Neural progenitor cell (in vitro differentiated cells): ENCODE data around the gene NFATC4. TPM values are rescaled to one million over a fixed set of nuclear protein-coding genes. Genes with fewer than 3 reads are reported as not detected.

Experiments
- DNase-seq: peaks from one replicate; pipeline ENCODE4 v3.0.0-alpha.2; 2016; ENCODE audit warnings: low spot score
- H2AFZ ChIP-seq: fragments of 200-600 bp; sonication (generic); replicated peaks from 2 replicates; pipeline ENCODE4 v1.6.1; 2016; ENCODE audit warnings: antibody characterized with exemption
- H3F3A ChIP-seq: fragments of 200-600 bp; sonication (generic); 2 replicates; pipeline ENCODE4 v1.6.1; 2016; ENCODE audit warnings: antibody characterized with exemption, low read depth
- H3K27ac ChIP-seq: fragments of 200-600 bp; sonication (generic); 2 replicates; pipeline ENCODE4 v1.5.1; 2016; ENCODE audit warnings: mild to moderate bottlenecking
- H3K27me3 ChIP-seq: fragments of 200-600 bp; sonication (generic); 2 replicates; pipeline ENCODE4 v1.6.1; 2016; ENCODE audit warnings: mild to moderate bottlenecking, moderate library complexity
- H3K36me3 ChIP-seq: fragments of 200-600 bp; sonication (generic); 2 replicates; pipeline ENCODE4 v1.5.1; 2016
- H3K4me1 ChIP-seq: fragments of 200-600 bp; sonication (generic); 2 replicates; pipeline ENCODE4 v1.6.1; 2016; ENCODE audit warnings: mixed run types
- H3K4me2 ChIP-seq: fragments of 200-600 bp; sonication (generic); 2 replicates; pipeline ENCODE4 v1.6.1; 2016
- H3K4me3 ChIP-seq: fragments of 200-600 bp; sonication (generic); 2 replicates; pipeline ENCODE4 v1.5.1; 2016
- H3K79me2 ChIP-seq: fragments of 200-600 bp; sonication (generic); 2 replicates; pipeline ENCODE4 v1.6.1; 2016; ENCODE audit warnings: low read depth
- H3K9ac ChIP-seq: fragments of 200-600 bp; sonication (generic); 2 replicates; pipeline ENCODE4 v1.6.1; 2016
- H3K9me3 ChIP-seq: fragments of 200-600 bp; sonication (generic); 2 replicates; pipeline ENCODE4 v1.5.1; 2016; ENCODE audit warnings: low read depth
- H4K20me1 ChIP-seq: fragments of 200-600 bp; sonication (generic); 2 replicates; pipeline ENCODE4 v1.6.1; 2016; ENCODE audit warnings: low read depth
- H3K27ac Mint-ChIP-seq: 3 replicates; pipeline ENCODE4 v1.8.0; 2021; ENCODE audit warnings: mixed read lengths
- H3K27me3 Mint-ChIP-seq: 2 replicates; pipeline ENCODE4 v1.8.0; 2022; ENCODE audit warnings: low read depth, mild to moderate bottlenecking, inconsistent platforms, moderate library complexity, mixed read lengths; ENCODE audit not compliant: insufficient read depth
- H3K36me3 Mint-ChIP-seq: 3 replicates; pipeline ENCODE4 v1.8.0; 2021; ENCODE audit warnings: mixed read lengths
- H3K4me1 Mint-ChIP-seq: 3 replicates; pipeline ENCODE4 v1.8.0; 2021; ENCODE audit warnings: mixed read lengths
- H3K4me3 Mint-ChIP-seq: 3 replicates; pipeline ENCODE4 v1.8.0; 2021; ENCODE audit warnings: mild to moderate bottlenecking, moderate library complexity, mixed read lengths
- H3K9me3 Mint-ChIP-seq: 3 replicates; pipeline ENCODE4 v1.8.0; 2020; ENCODE audit warnings: mixed read lengths
- EZH2 ChIP-seq: fragments of 200-600 bp; sonication (generic); IDR thresholded peaks from 2 replicates; pipeline ENCODE4 v1.6.1; 2017; ENCODE audit warnings: antibody characterized with exemption, mild to moderate bottlenecking, moderate library complexity
- EZH2phosphoT487 ChIP-seq: fragments of 200-600 bp; sonication (generic); IDR thresholded peaks from 2 replicates; pipeline ENCODE4 v1.6.1; 2017; ENCODE audit warnings: antibody characterized with exemption
- total RNA-seq: library from RNA; depleted of rRNA; stranded (reverse); fragments of >200 nt; gene quantifications from 2 replicates; pipeline ENCODE4 v1.2.3, GENCODE V29; 2015; ENCODE audit warnings: low replicate concordance
- TF ChIP-seq, protein P1 (sequence below): fragments of 200-600 bp; sonication (generic); IDR thresholded peaks from 2 replicates; pipeline ENCODE4 v1.5.1; 2017; ENCODE audit warnings: antibody characterized with exemption, mild to moderate bottlenecking

The NFATC4 gene
- total RNA-seq, 1 donor from 2014 or later = 38.2 TPM

DNA sequence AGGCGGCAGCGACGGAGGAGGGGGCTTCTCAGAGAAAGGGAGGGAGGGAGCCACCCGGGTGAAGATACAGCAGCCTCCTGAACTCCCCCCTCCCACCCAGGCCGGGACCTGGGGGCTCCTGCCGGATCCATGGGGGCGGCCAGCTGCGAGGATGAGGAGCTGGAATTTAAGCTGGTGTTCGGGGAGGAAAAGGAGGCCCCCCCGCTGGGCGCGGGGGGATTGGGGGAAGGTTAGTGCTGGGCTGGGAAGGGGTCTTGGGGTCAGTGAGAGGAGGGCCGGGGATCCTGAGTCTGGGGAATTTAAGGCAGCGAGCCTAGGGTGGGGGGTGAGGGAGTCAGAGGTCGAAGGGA, 203 bp downstream of the NFATC4 start:
- no peaks in the 10 kb centered on the region for H3K9me3 Mint-ChIP-seq

DNA sequence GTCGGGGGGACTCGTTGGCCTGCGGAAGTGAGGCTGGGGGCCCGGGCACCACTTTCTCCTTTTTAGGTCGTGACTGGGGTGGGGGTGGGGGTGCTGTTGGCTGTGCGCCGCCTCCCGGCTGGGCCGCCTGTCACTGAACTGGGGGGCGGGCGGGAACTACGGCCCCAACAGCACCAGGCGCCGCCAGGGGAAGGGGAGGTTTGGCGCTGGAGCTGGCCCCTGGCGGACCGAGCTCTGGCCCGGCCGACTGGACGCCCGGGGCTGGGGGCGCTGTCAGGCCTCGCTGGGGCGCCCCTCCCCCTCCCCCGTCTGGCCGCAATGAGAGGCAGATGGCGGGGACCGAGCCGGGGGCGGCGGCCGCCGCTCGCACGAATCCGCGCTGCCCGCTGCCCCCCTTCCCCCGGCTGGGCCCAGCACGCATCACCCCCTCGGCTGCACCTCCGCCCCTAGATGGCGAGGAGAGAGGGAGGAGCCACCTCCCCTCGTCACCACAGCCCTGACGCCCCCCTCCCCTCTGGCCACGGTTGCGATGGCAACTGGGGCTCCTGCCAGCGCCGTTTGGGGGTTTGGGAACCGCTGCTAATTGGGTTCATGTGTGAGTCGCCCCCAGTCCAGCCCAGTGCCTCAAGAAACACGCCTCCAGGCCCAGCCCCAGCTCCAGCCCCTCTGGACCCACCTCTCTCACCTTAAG, 723 bp downstream of the NFATC4 start:
- peak overlapping the region; percentile 93 for H3K4me3 Mint-ChIP-seq
- peak; percentile 91 for DNase-seq
- H3K36me3 Mint-ChIP-seq = peaks cover 11% of the 10 kb centered on the region
- peaks cover 2% of the 10 kb centered on the region for H3K27me3 ChIP-seq
- TF ChIP-seq, protein P1, sequence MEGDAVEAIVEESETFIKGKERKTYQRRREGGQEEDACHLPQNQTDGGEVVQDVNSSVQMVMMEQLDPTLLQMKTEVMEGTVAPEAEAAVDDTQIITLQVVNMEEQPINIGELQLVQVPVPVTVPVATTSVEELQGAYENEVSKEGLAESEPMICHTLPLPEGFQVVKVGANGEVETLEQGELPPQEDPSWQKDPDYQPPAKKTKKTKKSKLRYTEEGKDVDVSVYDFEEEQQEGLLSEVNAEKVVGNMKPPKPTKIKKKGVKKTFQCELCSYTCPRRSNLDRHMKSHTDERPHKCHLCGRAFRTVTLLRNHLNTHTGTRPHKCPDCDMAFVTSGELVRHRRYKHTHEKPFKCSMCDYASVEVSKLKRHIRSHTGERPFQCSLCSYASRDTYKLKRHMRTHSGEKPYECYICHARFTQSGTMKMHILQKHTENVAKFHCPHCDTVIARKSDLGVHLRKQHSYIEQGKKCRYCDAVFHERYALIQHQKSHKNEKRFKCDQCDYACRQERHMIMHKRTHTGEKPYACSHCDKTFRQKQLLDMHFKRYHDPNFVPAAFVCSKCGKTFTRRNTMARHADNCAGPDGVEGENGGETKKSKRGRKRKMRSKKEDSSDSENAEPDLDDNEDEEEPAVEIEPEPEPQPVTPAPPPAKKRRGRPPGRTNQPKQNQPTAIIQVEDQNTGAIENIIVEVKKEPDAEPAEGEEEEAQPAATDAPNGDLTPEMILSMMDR = peak; percentile 31
- TF ChIP-seq EZH2 = no peak
- no peaks in the 10 kb centered on the region for H3K9me3 Mint-ChIP-seq
- H3K4me1 Mint-ChIP-seq = peaks cover 15% of the 10 kb centered on the region
- peak overlapping the region; percentile 85 for H3K4me2 ChIP-seq
- H3K27ac ChIP-seq = no peak overlapping the region
- peaks cover 8% of the 10 kb centered on the region for H3K27me3 Mint-ChIP-seq
- H3K4me3 ChIP-seq = peak overlapping the region; percentile 74
- H3K27ac Mint-ChIP-seq = peak overlapping the region; percentile 99
- peaks cover 36% of the 10 kb centered on the region for H3F3A ChIP-seq
- H3K4me1 ChIP-seq = peaks cover 18% of the 10 kb centered on the region
- H3K79me2 ChIP-seq = peaks cover 3% of the 10 kb centered on the region
- H4K20me1 ChIP-seq = no peaks in the 10 kb centered on the region
- H3K9me3 ChIP-seq = no peaks in the 10 kb centered on the region
- H3K9ac ChIP-seq = no peak overlapping the region
- no peaks in the 10 kb centered on the region for H3K36me3 ChIP-seq
- H2AFZ ChIP-seq = no peak overlapping the region

More for the DNA sequence above, 203 bp downstream of the NFATC4 start:
- no peaks in the 10 kb centered on the region for H3K9me3 ChIP-seq
- H3K36me3 ChIP-seq = no peaks in the 10 kb centered on the region
- H3K4me2 ChIP-seq = peak overlapping the region; percentile 85
- no peak overlapping the region for H2AFZ ChIP-seq
- TF ChIP-seq EZH2phosphoT487 = no peak
- TF ChIP-seq EZH2 = no peak
- TF ChIP-seq, protein P1 = no peak
- peaks cover 3% of the 10 kb centered on the region for H3K79me2 ChIP-seq
- H3K4me1 ChIP-seq = peaks cover 18% of the 10 kb centered on the region
- peaks cover 8% of the 10 kb centered on the region for H3K27me3 Mint-ChIP-seq
- peak overlapping the region; percentile 99 for H3K27ac Mint-ChIP-seq
- peak; percentile 79 for DNase-seq
- peak overlapping the region; percentile 74 for H3K4me3 ChIP-seq
- peak overlapping the region; percentile 93 for H3K4me3 Mint-ChIP-seq
- H3F3A ChIP-seq = peaks cover 36% of the 10 kb centered on the region
- no peaks in the 10 kb centered on the region for H4K20me1 ChIP-seq
- H3K36me3 Mint-ChIP-seq = peaks cover 11% of the 10 kb centered on the region
- H3K27ac ChIP-seq = peak overlapping the region; percentile 47
- no peak overlapping the region for H3K9ac ChIP-seq
- peaks cover 15% of the 10 kb centered on the region for H3K4me1 Mint-ChIP-seq
- H3K27me3 ChIP-seq = peaks cover 7% of the 10 kb centered on the region

DNA sequence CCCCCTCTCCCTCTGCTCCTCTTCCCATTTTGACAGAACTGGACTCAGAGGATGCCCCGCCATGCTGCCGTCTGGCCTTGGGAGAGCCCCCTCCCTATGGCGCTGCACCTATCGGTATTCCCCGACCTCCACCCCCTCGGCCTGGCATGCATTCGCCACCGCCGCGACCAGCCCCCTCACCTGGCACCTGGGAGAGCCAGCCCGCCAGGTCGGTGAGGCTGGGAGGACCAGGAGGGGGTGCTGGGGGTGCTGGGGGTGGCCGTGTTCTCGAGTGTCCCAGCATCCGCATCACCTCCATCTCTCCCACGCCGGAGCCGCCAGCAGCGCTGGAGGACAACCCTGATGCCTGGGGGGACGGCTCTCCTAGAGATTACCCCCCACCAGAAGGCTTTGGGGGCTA, 1.5 kb downstream of the NFATC4 start:
- Histone ChIP-seq H3F3A (peaks cover 36% of the 10 kb centered on the region), H3K4me2 (peak overlapping the region; percentile 85), H3K4me3 (peak overlapping the region; percentile 74), H3K9me3 (no peaks in the 10 kb centered on the region), H3K27me3 (no peaks in the 10 kb centered on the region), H3K79me2 (peaks cover 3% of the 10 kb centered on the region), H3K27ac (no peak overlapping the region), H3K4me1 (peaks cover 18% of the 10 kb centered on the region), H3K9ac (no peak overlapping the region), H4K20me1 (no peaks in the 10 kb centered on the region), H2AFZ (no peak overlapping the region), H3K36me3 (no peaks in the 10 kb centered on the region)
- Mint-ChIP-seq H3K27ac (peak overlapping the region; percentile 49), H3K36me3 (peaks cover 11% of the 10 kb centered on the region), H3K4me3 (peak overlapping the region; percentile 85), H3K9me3 (no peaks in the 10 kb centered on the region), H3K27me3 (peaks cover 11% of the 10 kb centered on the region), H3K4me1 (peaks cover 15% of the 10 kb centered on the region)
- TF ChIP-seq EZH2 (no peak), EZH2phosphoT487 (no peak)
- TF ChIP-seq, protein P1 = no peak
- no peak for DNase-seq
